ENCODE data around the gene TRIO. TPM values are rescaled to one million over a fixed set of nuclear protein-coding genes. Genes with fewer than 3 reads are reported as not detected.
A peak's percentile ranks its signal among the peaks of the same experiment; 100 is the strongest.

Gene TRIO
- total and polyA plus RNA-seq, 4 donors = 23.8 to 243 (median 110) TPM

DNA sequence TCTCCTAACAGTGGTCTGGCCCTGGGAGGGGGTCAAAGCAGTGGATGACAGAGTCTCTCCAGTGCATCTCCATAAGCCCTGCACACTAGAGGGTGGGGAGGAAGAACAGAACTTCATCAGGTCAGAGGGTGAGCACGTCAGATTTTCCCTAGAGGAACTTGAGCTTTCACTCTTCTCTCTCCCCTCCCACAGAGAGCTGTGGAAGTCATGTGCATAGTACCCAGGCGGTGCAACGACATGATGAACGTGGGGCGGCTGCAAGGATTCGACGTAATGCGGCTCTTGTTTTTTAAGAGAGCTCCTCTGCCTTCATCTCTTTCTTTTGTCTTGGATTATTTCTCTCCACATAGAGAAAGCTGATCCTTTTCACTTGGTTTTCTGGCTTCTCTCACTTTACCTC lies 338.2 kb downstream of the TRIO start:
- ATAC-seq (ENCODE audit: insufficient read depth, low FRiP score) = no peak

GRCh38 chr5:14482085-14482484 lies 338.9 kb downstream of the TRIO start:
- DNase-seq (peak; percentile 50 to 70 (median 64)), ATAC-seq (ENCODE audit: insufficient read depth, low FRiP score) (no peak)
- no peak for TF ChIP-seq CTCF (IDR thresholded peaks at IDR 0.05; ENCODE audit: control extremely low read depth, extremely low read depth)
- H3K4me1 ChIP-seq (ENCODE audit: control insufficient read depth in 5 of 5, insufficient read depth in 5 of 5, low read length in 5 of 5) = peaks cover 0 to 3% (median 0%) of the 10 kb centered on the region in 5 donors
- H3K9ac ChIP-seq (ENCODE audit: insufficient read depth in 1 of 2, low read length in 2 of 2) = no peak overlapping the region
- 93 to 95% methylated on average over 5 of the region's 5 CpGs for WGBS, 2 donors
- no peaks in the 10 kb centered on the region for H3K9me3 ChIP-seq (ENCODE audit: control insufficient read depth in 4 of 4, insufficient read depth in 3 of 4, low read length in 3 of 4)
- H3K27me3 ChIP-seq (ENCODE audit: control insufficient read depth in 3 of 3, insufficient read depth in 3 of 3, low read length in 2 of 3) = no peaks in the 10 kb centered on the region
- H3K4me3 ChIP-seq = no peak overlapping the region
- peaks cover 24 to 40% (median 38%) of the 10 kb centered on the region in 4 donors for H3K36me3 ChIP-seq (ENCODE audit: control insufficient read depth in 4 of 4, insufficient read depth in 4 of 4, low read length in 4 of 4)
- H3K27ac ChIP-seq (ENCODE audit: low read depth in 1 of 2, low read length in 1 of 2) = no peak overlapping the region

More for the DNA sequence above, 338.2 kb downstream of the TRIO start:
- TF ChIP-seq CTCF (IDR thresholded peaks at IDR 0.05; ENCODE audit: control extremely low read depth, extremely low read depth) = no peak
- Histone ChIP-seq H3K4me3 (no peak overlapping the region), H3K9ac (ENCODE audit: insufficient read depth in 1 of 2, low read length in 2 of 2) (no peak overlapping the region), H3K27me3 (ENCODE audit: control insufficient read depth in 3 of 3, insufficient read depth in 3 of 3, low read length in 2 of 3) (no peaks in the 10 kb centered on the region), H3K27ac (ENCODE audit: low read depth in 1 of 2, low read length in 1 of 2) (no peak overlapping the region), H3K36me3 (ENCODE audit: control insufficient read depth in 4 of 4, insufficient read depth in 4 of 4, low read length in 4 of 4) (peaks cover 26 to 41% (median 36%) of the 10 kb centered on the region in 4 donors), H3K9me3 (ENCODE audit: control insufficient read depth in 4 of 4, insufficient read depth in 3 of 4, low read length in 3 of 4) (no peaks in the 10 kb centered on the region), H3K4me1 (ENCODE audit: control insufficient read depth in 5 of 5, insufficient read depth in 5 of 5, low read length in 5 of 5) (peaks cover 0 to 3% (median 0%) of the 10 kb centered on the region in 5 donors)
- no peak for DNase-seq
- 85 to 90% methylated on average over 8 of the region's 8 CpGs for WGBS, 2 donors

- DNase-seq (no peak), ATAC-seq (ENCODE audit: insufficient read depth, low FRiP score) (no peak)
- H3K27ac ChIP-seq (ENCODE audit: low read depth in 1 of 2, low read length in 1 of 2) = no peak overlapping the region
- TF ChIP-seq CTCF (IDR thresholded peaks at IDR 0.05; ENCODE audit: control extremely low read depth, extremely low read depth) = no peak
- H3K9me3 ChIP-seq (ENCODE audit: control insufficient read depth in 4 of 4, insufficient read depth in 3 of 4, low read length in 3 of 4) = no peaks in the 10 kb centered on the region
- no peak overlapping the region for H3K9ac ChIP-seq (ENCODE audit: insufficient read depth in 1 of 2, low read length in 2 of 2)
- peaks cover 0 to 3% (median 0%) of the 10 kb centered on the region in 5 donors for H3K4me1 ChIP-seq (ENCODE audit: control insufficient read depth in 5 of 5, insufficient read depth in 5 of 5, low read length in 5 of 5)
- H3K36me3 ChIP-seq (ENCODE audit: control insufficient read depth in 4 of 4, insufficient read depth in 4 of 4, low read length in 4 of 4) = peaks cover 29 to 50% (median 36%) of the 10 kb centered on the region in 4 donors
- no peaks in the 10 kb centered on the region for H3K27me3 ChIP-seq (ENCODE audit: control insufficient read depth in 3 of 3, insufficient read depth in 3 of 3, low read length in 2 of 3)
- no peak overlapping the region for H3K4me3 ChIP-seq
- WGBS, 2 donors = 95 to 96% methylated on average over 16 of the region's 16 CpGs
Measured at GRCh38 chr5:14483504-14484157, 340.5 kb downstream of the TRIO start.

Data from lung (tissue), 12 donors.